ENCODE results near the gene PLEKHA5. TPM values are rescaled to one million over a fixed set of nuclear protein-coding genes. Genes with fewer than 3 reads are reported as not detected.

Gene PLEKHA5
- total RNA-seq, 1 experiment from 2014 or later: 14.0 TPM

GRCh38 chr12:19150273-19150900, 20.9 kb downstream of the PLEKHA5 start:
- no peaks in the 10 kb centered on the region for H3K36me3 ChIP-seq (ENCODE audit: insufficient read depth, low read length, poor library complexity, severe bottlenecking)
- no TSS peak for BruUV-seq (replicated peaks)
- no peaks in the 10 kb centered on the region for H3K27me3 ChIP-seq (replicated peaks; ENCODE audit: insufficient read depth, low read depth, low read length, poor library complexity)
- H3K9me3 ChIP-seq (ENCODE audit: low read depth, low read length, poor library complexity, severe bottlenecking): no peaks in the 10 kb centered on the region
- no peak for TF ChIP-seq EZH2 (IDR thresholded peaks at IDR 0.05; ENCODE audit: borderline replicate concordance, low read depth, low read length, poor library complexity, severe bottlenecking)
- TF ChIP-seq, protein P1, sequence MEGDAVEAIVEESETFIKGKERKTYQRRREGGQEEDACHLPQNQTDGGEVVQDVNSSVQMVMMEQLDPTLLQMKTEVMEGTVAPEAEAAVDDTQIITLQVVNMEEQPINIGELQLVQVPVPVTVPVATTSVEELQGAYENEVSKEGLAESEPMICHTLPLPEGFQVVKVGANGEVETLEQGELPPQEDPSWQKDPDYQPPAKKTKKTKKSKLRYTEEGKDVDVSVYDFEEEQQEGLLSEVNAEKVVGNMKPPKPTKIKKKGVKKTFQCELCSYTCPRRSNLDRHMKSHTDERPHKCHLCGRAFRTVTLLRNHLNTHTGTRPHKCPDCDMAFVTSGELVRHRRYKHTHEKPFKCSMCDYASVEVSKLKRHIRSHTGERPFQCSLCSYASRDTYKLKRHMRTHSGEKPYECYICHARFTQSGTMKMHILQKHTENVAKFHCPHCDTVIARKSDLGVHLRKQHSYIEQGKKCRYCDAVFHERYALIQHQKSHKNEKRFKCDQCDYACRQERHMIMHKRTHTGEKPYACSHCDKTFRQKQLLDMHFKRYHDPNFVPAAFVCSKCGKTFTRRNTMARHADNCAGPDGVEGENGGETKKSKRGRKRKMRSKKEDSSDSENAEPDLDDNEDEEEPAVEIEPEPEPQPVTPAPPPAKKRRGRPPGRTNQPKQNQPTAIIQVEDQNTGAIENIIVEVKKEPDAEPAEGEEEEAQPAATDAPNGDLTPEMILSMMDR (conservative IDR thresholded peaks at IDR 0.05; ENCODE audit: low read depth, low read length): no peak
- ChIA-PET CTCF (no interaction called here), POLR2A (ENCODE audit: low non-redundant PET) (no interaction called here)
- intact Hi-C loops (cut with micrococcal nuclease; ENCODE audit: unreplicated experiment): no loop called here
- H3K27ac ChIP-seq (ENCODE audit: low read depth, low read length, poor library complexity, severe bottlenecking): no peak overlapping the region
- H3K4me1 ChIP-seq (ENCODE audit: insufficient read depth, low read length, poor library complexity, severe bottlenecking): no peaks in the 10 kb centered on the region
- no peak for DNase-seq (ENCODE audit: low spot score)
- H3K4me3 ChIP-seq (ENCODE audit: low read depth, low read length, poor library complexity, severe bottlenecking): no peak overlapping the region

DNA sequence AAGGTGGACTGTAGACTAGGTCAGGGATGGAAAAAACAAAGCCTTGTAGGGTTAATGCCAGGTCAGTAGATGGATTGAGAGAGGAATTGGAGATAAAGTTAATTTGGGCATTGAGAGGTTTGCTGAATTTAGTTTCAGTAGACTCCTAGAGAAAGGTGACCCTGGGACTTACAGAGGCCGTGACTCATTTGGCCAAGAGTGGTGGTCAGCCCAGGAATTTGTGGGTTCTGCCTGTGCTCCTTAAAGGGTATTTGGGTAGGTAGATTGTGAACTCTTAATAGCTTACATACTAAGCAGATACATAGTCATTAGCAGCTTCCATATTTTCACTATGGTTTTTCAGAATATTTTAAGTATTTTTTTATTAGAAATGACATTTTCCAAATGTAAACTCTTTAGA, 21.8 kb downstream of the PLEKHA5 start:
- DNase-seq (ENCODE audit: low spot score): no peak
- POLR2A ChIA-PET (ENCODE audit: low non-redundant PET): no interaction called here
- Histone ChIP-seq H3K36me3 (ENCODE audit: insufficient read depth, low read length, poor library complexity, severe bottlenecking) (no peaks in the 10 kb centered on the region), H3K27ac (ENCODE audit: low read depth, low read length, poor library complexity, severe bottlenecking) (no peak overlapping the region), H3K27me3 (replicated peaks; ENCODE audit: insufficient read depth, low read depth, low read length, poor library complexity) (no peaks in the 10 kb centered on the region), H3K4me3 (ENCODE audit: low read depth, low read length, poor library complexity, severe bottlenecking) (no peak overlapping the region), H3K4me1 (ENCODE audit: insufficient read depth, low read length, poor library complexity, severe bottlenecking) (no peaks in the 10 kb centered on the region), H3K9me3 (ENCODE audit: low read depth, low read length, poor library complexity, severe bottlenecking) (no peaks in the 10 kb centered on the region)
- TF ChIP-seq, protein P1 (conservative IDR thresholded peaks at IDR 0.05; ENCODE audit: low read depth, low read length): no peak
- no peak for TF ChIP-seq EZH2 (IDR thresholded peaks at IDR 0.05; ENCODE audit: borderline replicate concordance, low read depth, low read length, poor library complexity, severe bottlenecking)
- no TSS peak for BruUV-seq (replicated peaks)
- intact Hi-C loops (cut with micrococcal nuclease; ENCODE audit: unreplicated experiment): no loop called here
- CTCF ChIA-PET: no interaction called here

- no peak for DNase-seq (ENCODE audit: low spot score)
Observed at GRCh38 chr12:19153396-19153795, 23.9 kb downstream of the PLEKHA5 start.

More at GRCh38 chr12:19153396-19153795, 23.9 kb downstream of the PLEKHA5 start:
- no peaks in the 10 kb centered on the region for H3K4me1 ChIP-seq (ENCODE audit: insufficient read depth, low read length, poor library complexity, severe bottlenecking)
- H3K4me3 ChIP-seq (ENCODE audit: low read depth, low read length, poor library complexity, severe bottlenecking): no peak overlapping the region
- H3K27ac ChIP-seq (ENCODE audit: low read depth, low read length, poor library complexity, severe bottlenecking): no peak overlapping the region
- H3K36me3 ChIP-seq (ENCODE audit: insufficient read depth, low read length, poor library complexity, severe bottlenecking): no peaks in the 10 kb centered on the region
- no TSS peak for BruUV-seq (replicated peaks)
- H3K9me3 ChIP-seq (ENCODE audit: low read depth, low read length, poor library complexity, severe bottlenecking): no peaks in the 10 kb centered on the region
- H3K27me3 ChIP-seq (replicated peaks; ENCODE audit: insufficient read depth, low read depth, low read length, poor library complexity): no peaks in the 10 kb centered on the region
- ChIA-PET CTCF (no interaction called here), POLR2A (ENCODE audit: low non-redundant PET) (no interaction called here)
- TF ChIP-seq, protein P1 (conservative IDR thresholded peaks at IDR 0.05; ENCODE audit: low read depth, low read length): no peak
- TF ChIP-seq EZH2 (IDR thresholded peaks at IDR 0.05; ENCODE audit: borderline replicate concordance, low read depth, low read length, poor library complexity, severe bottlenecking): no peak
- intact Hi-C loops (cut with micrococcal nuclease; ENCODE audit: unreplicated experiment): no loop called here

Data from A673 (cell line).